Calu3 (cell line): ENCODE results near the gene FAM131C. TPM values are rescaled to one million over a fixed set of nuclear protein-coding genes. Genes with fewer than 3 reads are reported as not detected.

Experiments
- BruUV-seq: library from RNA; stranded (reverse); fragments of 400-500 nt; replicated peaks from 2 replicates; lab custom pipeline; 2021; lab: Mats Ljungman, UMichigan
- CTCF ChIA-PET: fragments of 300-600 bp; sonication (Branson Sonifier 250); formaldehyde crosslinking; loops from one replicate; lab custom pipeline; 2022; ENCODE audit warnings: antibody characterized with exemption; lab: Charles Lee
- DNase-seq: peaks from one replicate; pipeline ENCODE4 v3.0.0; 2022
- H3K27ac Mint-ChIP-seq: one replicate; pipeline ENCODE4 v1.8.0; 2022; ENCODE audit warnings: mixed read lengths; ENCODE audit not compliant: unreplicated experiment
- H3K27me3 Mint-ChIP-seq: one replicate; pipeline ENCODE4 v1.8.0; 2022; ENCODE audit warnings: mixed read lengths; ENCODE audit not compliant: unreplicated experiment
- H3K36me3 Mint-ChIP-seq: one replicate; pipeline ENCODE4 v1.8.0; 2022; ENCODE audit warnings: mild to moderate bottlenecking, moderate library complexity, mixed read lengths; ENCODE audit not compliant: insufficient read depth, unreplicated experiment
- H3K4me1 Mint-ChIP-seq: one replicate; pipeline ENCODE4 v1.8.0; 2022; ENCODE audit warnings: mild to moderate bottlenecking, low read depth, mixed read lengths; ENCODE audit not compliant: unreplicated experiment
- H3K4me3 Mint-ChIP-seq: one replicate; pipeline ENCODE4 v1.8.0; 2022; ENCODE audit warnings: mild to moderate bottlenecking, low read depth, moderate library complexity, mixed read lengths; ENCODE audit not compliant: unreplicated experiment
- H3K9me3 Mint-ChIP-seq: one replicate; pipeline ENCODE4 v1.8.0; 2022; ENCODE audit warnings: low read depth, mixed read lengths; ENCODE audit not compliant: unreplicated experiment
- CTCF ChIP-seq: fragments of 200-600 bp; IDR thresholded peaks from one replicate; pipeline ENCODE4 v1.8.0; 2022; ENCODE audit warnings: antibody characterized with exemption; ENCODE audit not compliant: unreplicated experiment
- intact Hi-C: fragments of 100-400 bp; cut with micrococcal nuclease; formaldehyde crosslinking; loops from one replicate; pipeline ENCODE4 v1.10.0; 2022; ENCODE audit not compliant: unreplicated experiment
- total RNA-seq: library from RNA; stranded (reverse); gene quantifications from 2 replicates; pipeline ENCODE4 v1.2.3, GENCODE V29; 2022

The FAM131C gene
- total RNA-seq, 1 experiment from 2014 or later: 0.94 TPM

GRCh38 chr1:16093611-16094010 is 20.2 kb upstream of the FAM131C start:
- CTCF ChIA-PET: interaction anchor here (0.5 to 0.9 kb wide), 2 partner anchors 38 to 614 kb away, joined by 3 to 5 read pairs; no protein-coding TSS in a partner anchor
- H3K4me1 Mint-ChIP-seq: peaks cover 10% of the 10 kb centered on the region
- DNase-seq: no peak
- peaks cover 28% of the 10 kb centered on the region for H3K27me3 Mint-ChIP-seq
- H3K36me3 Mint-ChIP-seq: peaks cover 3% of the 10 kb centered on the region
- no peaks in the 10 kb centered on the region for H3K9me3 Mint-ChIP-seq
- TF ChIP-seq CTCF: no peak
- H3K4me3 Mint-ChIP-seq: no peak overlapping the region
- BruUV-seq: no TSS peak
- intact Hi-C loops: no loop called here
- H3K27ac Mint-ChIP-seq: no peak overlapping the region

DNA sequence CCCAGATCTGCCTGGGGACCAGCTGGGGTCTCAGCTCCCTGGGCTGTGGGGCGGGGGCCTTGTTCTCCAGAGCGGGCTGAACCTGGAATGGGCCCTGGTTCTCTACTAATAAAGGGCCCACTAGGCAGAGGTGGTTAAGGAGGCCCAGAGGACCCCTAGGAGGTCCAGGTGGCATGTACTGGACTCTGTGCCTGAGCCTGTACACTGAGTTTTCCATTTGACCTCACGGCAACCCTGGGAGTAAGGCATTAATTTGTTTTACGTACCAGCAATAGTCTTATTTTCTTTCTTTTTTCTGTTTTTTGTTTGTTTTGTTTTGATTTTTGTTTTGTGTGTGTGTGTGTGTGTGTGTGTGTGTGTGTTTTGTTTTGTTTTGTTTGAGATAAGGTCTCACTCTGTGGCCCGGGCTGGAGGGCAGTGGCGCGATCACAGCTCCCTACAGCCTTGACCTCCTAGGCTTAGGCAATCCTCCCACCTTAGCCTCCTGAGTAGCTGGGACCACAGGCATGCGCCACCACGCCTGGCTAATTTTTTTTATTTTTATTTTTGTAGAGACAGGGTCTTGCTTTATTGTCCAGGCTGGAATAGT is 19.6 kb upstream of the FAM131C start:
- peaks cover 10% of the 10 kb centered on the region for H3K4me1 Mint-ChIP-seq
- intact Hi-C loops: no loop called here
- BruUV-seq: no TSS peak
- no peak overlapping the region for H3K27ac Mint-ChIP-seq
- no peak for DNase-seq
- H3K9me3 Mint-ChIP-seq: no peaks in the 10 kb centered on the region
- no peak for TF ChIP-seq CTCF
- peaks cover 28% of the 10 kb centered on the region for H3K27me3 Mint-ChIP-seq
- no peak overlapping the region for H3K4me3 Mint-ChIP-seq
- H3K36me3 Mint-ChIP-seq: peaks cover 3% of the 10 kb centered on the region
- CTCF ChIA-PET: interaction anchor here (0.5 to 0.9 kb wide), 2 partner anchors 38 to 614 kb away, joined by 3 to 5 read pairs; no protein-coding TSS in a partner anchor

DNA sequence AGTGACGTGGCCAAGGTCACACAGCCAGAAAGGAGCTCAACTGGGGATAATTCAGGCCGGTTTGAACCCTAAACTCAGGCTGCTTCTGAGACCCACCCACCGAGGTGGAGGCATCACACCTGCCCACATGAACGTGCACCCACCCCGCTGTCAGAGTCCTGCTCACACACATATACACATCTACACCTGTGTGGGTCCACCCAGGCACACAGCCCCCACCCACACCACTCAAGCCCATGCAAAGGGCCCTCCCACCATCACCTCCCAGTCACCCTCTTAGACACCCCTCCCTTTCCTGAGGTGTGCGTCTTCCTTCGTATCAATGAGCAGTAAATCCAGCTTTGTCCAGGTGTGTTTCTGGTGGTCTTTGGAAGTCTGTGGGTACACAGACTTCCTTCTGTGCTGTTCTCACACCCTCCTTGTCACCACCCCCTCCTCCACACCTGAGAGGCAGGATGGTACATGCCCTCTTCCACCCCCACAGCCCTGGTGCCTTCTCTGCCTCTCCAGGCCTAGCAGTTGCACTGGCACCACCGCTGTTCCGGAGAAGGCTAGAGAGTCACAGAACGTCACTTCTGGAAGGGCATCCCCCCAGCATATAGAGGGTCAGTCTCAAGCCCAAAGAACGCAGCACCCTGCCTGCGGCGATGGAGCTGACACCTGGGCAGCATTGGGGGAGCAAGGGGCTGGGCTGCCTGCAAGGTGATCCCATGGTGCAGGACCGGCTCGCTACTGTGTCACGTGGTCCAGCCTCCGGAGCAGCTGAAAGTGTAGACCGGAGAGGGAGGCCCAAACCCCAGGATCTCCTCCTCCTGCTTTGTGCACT is 18.9 kb upstream of the FAM131C start:
- CTCF ChIA-PET: no interaction called here
- no peak for TF ChIP-seq CTCF
- H3K36me3 Mint-ChIP-seq: peaks cover 3% of the 10 kb centered on the region
- peaks cover 28% of the 10 kb centered on the region for H3K27me3 Mint-ChIP-seq
- no TSS peak for BruUV-seq
- H3K4me3 Mint-ChIP-seq: no peak overlapping the region
- H3K9me3 Mint-ChIP-seq: no peaks in the 10 kb centered on the region
- no peak overlapping the region for H3K27ac Mint-ChIP-seq
- DNase-seq: no peak
- intact Hi-C loops: no loop called here
- H3K4me1 Mint-ChIP-seq: peaks cover 10% of the 10 kb centered on the region

GRCh38 chr1:16091296-16091695 is 17.8 kb upstream of the FAM131C start:
- Mint-ChIP-seq H3K27me3 (peaks cover 20% of the 10 kb centered on the region), H3K4me1 (peaks cover 10% of the 10 kb centered on the region), H3K27ac (no peak overlapping the region), H3K36me3 (peaks cover 1% of the 10 kb centered on the region), H3K4me3 (no peak overlapping the region), H3K9me3 (no peaks in the 10 kb centered on the region)
- no TSS peak for BruUV-seq
- intact Hi-C loops: no loop called here
- TF ChIP-seq CTCF: no peak
- CTCF ChIA-PET: no interaction called here
- DNase-seq: no peak
